Muscle of leg (tissue), 11 donors: ENCODE measurements around the gene SNTG2. TPM values are rescaled to one million over a fixed set of nuclear protein-coding genes. Genes with fewer than 3 reads are reported as not detected.

Experiments used
- DNase-seq: peaks from one replicate; pipeline ENCODE4 v3.0.0; 2013
- H3K27ac ChIP-seq: one replicate; pipeline ENCODE4 v1.5.1; 2013; ENCODE audit warnings: mild to moderate bottlenecking, low read length, control low read depth
- H3K27me3 ChIP-seq: one replicate; pipeline ENCODE4 v1.6.1; 2013; ENCODE audit warnings: low read length; ENCODE audit not compliant: control insufficient read depth, insufficient read depth
- H3K36me3 ChIP-seq: one replicate; pipeline ENCODE4 v1.6.1; 2013; ENCODE audit warnings: low read length; ENCODE audit not compliant: control insufficient read depth, insufficient read depth
- H3K4me1 ChIP-seq: one replicate; pipeline ENCODE4 v1.6.1; 2013; ENCODE audit warnings: low read length; ENCODE audit not compliant: control insufficient read depth, insufficient read depth
- H3K4me3 ChIP-seq: one replicate; pipeline ENCODE4 v1.5.1; 2013; ENCODE audit warnings: low read length, control low read depth
- H3K9me3 ChIP-seq: replicated peaks from 2 replicates; pipeline ENCODE4 v1.6.1; 2013; ENCODE audit warnings: low read depth, low read length; ENCODE audit not compliant: control insufficient read depth
- WGBS: methylation state at CpG from one replicate; pipeline ENCODE4 v1.1.5; 2013; ENCODE audit warnings: missing lambda C conversion rate; ENCODE audit not compliant: insufficient coverage; 5-methylcytosine and 5-hydroxymethylcytosine counted together
- polyA plus RNA-seq, 8 donors: library from polyadenylated mRNA; unstranded; fragments of 120-200 nt; gene quantifications; one replicate each; pipeline versions ENCODE4 v1.2.1 to v1.2.3, GENCODE V29; 2013; ENCODE audit warnings: inconsistent platforms in 1 of 8, low replicate concordance in 1 of 8; ENCODE audit not compliant: insufficient read length in 8 of 8, insufficient read depth in 1 of 8
- total RNA-seq: library from RNA; stranded (reverse); fragments of 120-200 nt; gene quantifications from one replicate; pipeline ENCODE4 v1.2.4, GENCODE V29; 2013

The SNTG2 gene
- total and polyA plus RNA-seq, 9 donors, result 0.20 to 0.41 (median 0.31) TPM; not detected in 4

DNA sequence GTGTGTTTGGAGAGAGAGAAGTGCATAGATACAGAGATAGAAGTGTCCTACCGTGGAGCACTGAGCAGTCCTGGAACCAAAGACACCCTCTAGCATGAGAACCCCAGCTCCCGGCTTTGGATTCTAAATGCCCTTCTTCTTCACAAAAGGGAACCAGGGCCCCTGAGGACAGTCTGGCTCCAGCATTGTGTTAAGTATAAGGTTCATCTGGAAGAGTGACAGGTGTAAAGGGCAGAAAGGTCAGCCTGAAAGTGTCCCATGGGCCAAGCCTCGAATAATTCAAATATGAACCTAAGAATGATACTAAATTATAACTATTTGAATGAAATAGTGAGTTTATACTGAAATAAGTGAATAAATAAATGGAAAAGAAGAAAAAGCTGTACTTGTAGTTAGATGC is 109.7 kb downstream of the SNTG2 start:
- H3K9me3 ChIP-seq, result no peaks in the 10 kb centered on the region
- H3K4me1 ChIP-seq, result no peaks in the 10 kb centered on the region
- WGBS, result no CpG with 5 or more reads among the region's 3 CpGs
- H3K36me3 ChIP-seq, result no peaks in the 10 kb centered on the region
- H3K27ac ChIP-seq, result no peak overlapping the region
- DNase-seq, result no peak
- H3K4me3 ChIP-seq, result no peak overlapping the region
- H3K27me3 ChIP-seq, result peaks cover 3% of the 10 kb centered on the region

- H3K36me3 ChIP-seq, result no peaks in the 10 kb centered on the region
- no peak overlapping the region for H3K4me3 ChIP-seq
- peaks cover 3% of the 10 kb centered on the region for H3K27me3 ChIP-seq
- H3K9me3 ChIP-seq, result no peaks in the 10 kb centered on the region
- 77% methylated on average over 5 of the region's 5 CpGs for WGBS
- no peak overlapping the region for H3K27ac ChIP-seq
- H3K4me1 ChIP-seq, result no peaks in the 10 kb centered on the region
- DNase-seq, result no peak
Measured at GRCh38 chr2:1060987-1061386, 110.3 kb downstream of the SNTG2 start.

GRCh38 chr2:1068241-1068640 is 117.6 kb downstream of the SNTG2 start:
- Histone ChIP-seq H3K27me3 (peaks cover 3% of the 10 kb centered on the region), H3K9me3 (peaks cover 4% of the 10 kb centered on the region), H3K27ac (no peak overlapping the region), H3K4me3 (no peak overlapping the region), H3K36me3 (no peaks in the 10 kb centered on the region), H3K4me1 (no peaks in the 10 kb centered on the region)
- WGBS, result no CpG with 5 or more reads among the region's 8 CpGs
- no peak for DNase-seq

DNA sequence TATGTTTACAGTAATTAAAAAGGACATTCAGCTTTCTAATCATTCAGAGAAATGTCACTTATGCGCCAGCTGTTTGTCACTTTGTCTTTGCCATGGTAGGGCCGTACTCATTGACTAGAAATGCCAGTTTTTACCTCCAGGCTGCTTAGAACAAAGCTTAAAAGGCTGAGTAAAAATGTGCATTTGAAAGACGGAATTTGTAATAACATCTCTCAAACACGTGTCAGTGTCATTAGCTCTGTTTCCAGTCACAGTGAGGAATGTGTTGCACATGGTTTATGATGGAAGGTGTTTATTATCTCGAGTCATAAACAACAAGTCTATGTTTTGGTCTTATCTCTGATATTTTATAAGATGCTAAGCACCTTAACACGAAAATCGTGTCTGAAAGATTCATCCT is 118.2 kb downstream of the SNTG2 start:
- Histone ChIP-seq H3K4me1 (no peaks in the 10 kb centered on the region), H3K9me3 (peaks cover 4% of the 10 kb centered on the region), H3K27me3 (peaks cover 3% of the 10 kb centered on the region), H3K4me3 (no peak overlapping the region), H3K27ac (no peak overlapping the region), H3K36me3 (no peaks in the 10 kb centered on the region)
- no peak for DNase-seq
- WGBS, result 20% methylated on average over 1 of the region's 7 CpGs

GRCh38 chr2:1069847-1070246 is 119.2 kb downstream of the SNTG2 start:
- H3K27me3 ChIP-seq, result peaks cover 6% of the 10 kb centered on the region
- no peak overlapping the region for H3K27ac ChIP-seq
- H3K4me1 ChIP-seq, result no peaks in the 10 kb centered on the region
- no peaks in the 10 kb centered on the region for H3K36me3 ChIP-seq
- no peak overlapping the region for H3K4me3 ChIP-seq
- 76% methylated on average over 12 of the region's 15 CpGs for WGBS
- H3K9me3 ChIP-seq, result peaks cover 4% of the 10 kb centered on the region
- no peak for DNase-seq

DNA sequence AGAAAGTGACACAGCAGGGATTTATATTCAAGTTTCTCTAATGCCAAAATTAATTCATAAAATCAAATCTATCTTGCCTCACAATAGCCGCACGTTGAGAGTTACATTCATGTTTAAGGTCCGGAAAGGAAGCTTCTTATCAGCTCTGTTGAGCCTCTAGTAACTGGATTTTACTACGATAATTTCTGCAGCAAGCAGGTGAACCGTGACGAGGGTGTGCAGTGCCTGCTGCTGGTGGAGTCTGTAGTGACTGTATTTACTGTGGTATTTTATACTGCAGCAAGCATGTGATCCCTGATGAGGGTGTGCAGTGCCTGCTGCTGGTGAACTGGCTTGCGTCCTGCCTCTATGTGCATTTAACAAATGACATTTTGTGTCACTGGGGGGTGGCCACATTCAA is 120.0 kb downstream of the SNTG2 start:
- peaks cover 3% of the 10 kb centered on the region for H3K27me3 ChIP-seq
- no peaks in the 10 kb centered on the region for H3K4me1 ChIP-seq
- 86% methylated on average over 5 of the region's 7 CpGs for WGBS

DNA sequence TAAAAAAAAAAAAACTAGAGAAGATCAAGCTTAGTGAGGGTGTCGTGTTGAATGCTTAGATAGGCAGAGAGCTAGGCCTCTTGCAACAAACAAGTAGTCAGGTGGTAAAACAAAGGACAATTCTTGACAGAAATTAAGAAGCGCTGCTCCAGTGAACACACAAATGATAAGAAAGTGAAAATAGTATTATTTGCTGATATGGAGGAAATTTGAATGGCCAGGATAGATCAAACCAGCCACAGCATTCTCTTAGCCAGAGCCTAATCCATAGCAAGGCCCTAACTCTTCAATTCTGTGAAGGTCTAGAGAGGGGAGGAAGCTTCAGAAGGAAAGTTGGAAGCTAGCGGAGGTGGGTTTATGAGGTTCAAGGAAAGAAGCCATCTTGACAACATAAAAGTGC is 121.0 kb downstream of the SNTG2 start:
- Histone ChIP-seq H3K27me3 (peaks cover 3% of the 10 kb centered on the region), H3K27ac (no peak overlapping the region), H3K4me1 (no peaks in the 10 kb centered on the region), H3K36me3 (no peaks in the 10 kb centered on the region), H3K4me3 (no peak overlapping the region), H3K9me3 (peaks cover 4% of the 10 kb centered on the region)
- no peak for DNase-seq
- 100% methylated on average over 2 of the region's 3 CpGs for WGBS

More for the DNA sequence above, 120.0 kb downstream of the SNTG2 start:
- DNase-seq, result no peak
- Histone ChIP-seq H3K36me3 (no peaks in the 10 kb centered on the region), H3K4me3 (no peak overlapping the region), H3K27ac (no peak overlapping the region), H3K9me3 (peaks cover 4% of the 10 kb centered on the region)

GRCh38 chr2:1072250-1072649 is 121.6 kb downstream of the SNTG2 start:
- DNase-seq, result no peak
- no peak overlapping the region for H3K4me3 ChIP-seq
- peaks cover 3% of the 10 kb centered on the region for H3K27me3 ChIP-seq
- H3K4me1 ChIP-seq, result no peaks in the 10 kb centered on the region
- peaks cover 4% of the 10 kb centered on the region for H3K9me3 ChIP-seq
- H3K27ac ChIP-seq, result no peak overlapping the region
- no peaks in the 10 kb centered on the region for H3K36me3 ChIP-seq

GRCh38 chr2:1077911-1078310 is 127.3 kb downstream of the SNTG2 start:
- Histone ChIP-seq H3K27ac (no peak overlapping the region), H3K4me1 (peaks cover 12% of the 10 kb centered on the region), H3K27me3 (peaks cover 3% of the 10 kb centered on the region), H3K4me3 (no peak overlapping the region), H3K9me3 (no peaks in the 10 kb centered on the region), H3K36me3 (no peaks in the 10 kb centered on the region)
- 59% methylated on average over 3 of the region's 9 CpGs for WGBS
- DNase-seq, result no peak

- no peak overlapping the region for H3K27ac ChIP-seq
- H3K27me3 ChIP-seq, result peaks cover 3% of the 10 kb centered on the region
- no peak overlapping the region for H3K4me3 ChIP-seq
- WGBS, result 69% methylated on average over 10 of the region's 10 CpGs
- H3K4me1 ChIP-seq, result peaks cover 12% of the 10 kb centered on the region
- no peaks in the 10 kb centered on the region for H3K9me3 ChIP-seq
- H3K36me3 ChIP-seq, result no peaks in the 10 kb centered on the region
- DNase-seq, result no peak
Measured at GRCh38 chr2:1078326-1078725, 127.7 kb downstream of the SNTG2 start.
